ENCODE measurements around the gene MXRA8.

DNA sequence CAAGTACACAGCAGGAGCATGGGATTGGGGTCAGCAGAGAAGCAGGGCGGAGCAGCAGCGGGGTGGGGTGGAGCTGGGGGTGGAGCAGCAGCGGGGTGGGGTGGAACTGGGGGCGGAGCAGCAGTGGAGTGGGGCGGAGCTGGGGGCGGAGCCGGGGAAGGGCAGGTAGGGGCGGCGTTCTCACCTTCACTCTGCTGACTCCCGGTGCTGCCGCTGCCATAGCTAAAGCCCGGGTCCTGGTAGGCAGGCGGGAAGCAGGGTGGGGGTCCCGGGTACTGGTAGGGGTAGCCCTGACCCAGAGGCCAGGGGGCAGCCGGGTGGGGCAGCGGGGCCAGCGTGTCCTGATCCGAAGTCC lies 20.6 kb downstream of the MXRA8 start:
- TF ChIP-seq L3MBTL2 (conservative IDR thresholded peaks at IDR 0.05) = no peak
- TF ChIP-seq BHLHE40 (IDR thresholded peaks at IDR 0.05; ENCODE audit: borderline replicate concordance) = no peak
- TF ChIP-seq ELF4 (IDR thresholded peaks at IDR 0.05) = no peak
- TF ChIP-seq, protein P1, sequence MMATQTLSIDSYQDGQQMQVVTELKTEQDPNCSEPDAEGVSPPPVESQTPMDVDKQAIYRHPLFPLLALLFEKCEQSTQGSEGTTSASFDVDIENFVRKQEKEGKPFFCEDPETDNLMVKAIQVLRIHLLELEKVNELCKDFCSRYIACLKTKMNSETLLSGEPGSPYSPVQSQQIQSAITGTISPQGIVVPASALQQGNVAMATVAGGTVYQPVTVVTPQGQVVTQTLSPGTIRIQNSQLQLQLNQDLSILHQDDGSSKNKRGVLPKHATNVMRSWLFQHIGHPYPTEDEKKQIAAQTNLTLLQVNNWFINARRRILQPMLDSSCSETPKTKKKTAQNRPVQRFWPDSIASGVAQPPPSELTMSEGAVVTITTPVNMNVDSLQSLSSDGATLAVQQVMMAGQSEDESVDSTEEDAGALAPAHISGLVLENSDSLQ (IDR thresholded peaks at IDR 0.05) = no peak
- TF ChIP-seq NFRKB (IDR thresholded peaks at IDR 0.05) = no peak

Data from HEK293T (cell line).